GM21737 (cell line): ENCODE measurements around the gene PLA2G5.
"Not testable (repeated sequence)": the region's sequence is repeated elsewhere in the genome, so short reads cannot be mapped to it uniquely, and the experiment has no call there.

ENCODE experiments used
- ATAC-seq: cut with Tn5 transposase; IDR thresholded peaks from one replicate; pipeline ENCODE4 v1.9.1; 2021; ENCODE audit warnings: mild to moderate bottlenecking, moderate library complexity; ENCODE audit not compliant: unreplicated experiment

Gene PLA2G5

GRCh38 chr1:20115479-20115878 lies 45.5 kb downstream of the PLA2G5 start:
- no peak for ATAC-seq

GRCh38 chr1:20115916-20116315 lies 45.9 kb downstream of the PLA2G5 start:
- ATAC-seq, result no peak

DNA sequence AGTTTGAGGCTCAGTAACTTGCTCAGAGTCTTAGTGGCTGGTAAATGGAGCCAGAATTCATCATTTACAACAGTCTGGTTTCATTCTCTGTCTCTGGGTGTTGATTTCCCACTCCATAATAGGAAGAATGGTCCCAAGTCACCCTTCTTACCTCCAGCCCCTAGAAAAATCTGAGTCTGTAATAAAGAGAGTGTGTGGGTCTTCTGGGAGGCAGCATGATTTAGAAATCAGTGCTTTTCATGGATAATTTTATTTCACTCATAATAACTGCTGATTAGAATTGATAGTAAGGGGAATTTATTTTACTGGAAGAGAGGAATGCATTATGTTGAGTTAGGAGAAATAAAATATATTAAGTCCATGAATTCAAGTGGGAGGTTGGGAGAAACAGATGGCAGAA lies 47.2 kb downstream of the PLA2G5 start:
- ATAC-seq, result no peak

DNA sequence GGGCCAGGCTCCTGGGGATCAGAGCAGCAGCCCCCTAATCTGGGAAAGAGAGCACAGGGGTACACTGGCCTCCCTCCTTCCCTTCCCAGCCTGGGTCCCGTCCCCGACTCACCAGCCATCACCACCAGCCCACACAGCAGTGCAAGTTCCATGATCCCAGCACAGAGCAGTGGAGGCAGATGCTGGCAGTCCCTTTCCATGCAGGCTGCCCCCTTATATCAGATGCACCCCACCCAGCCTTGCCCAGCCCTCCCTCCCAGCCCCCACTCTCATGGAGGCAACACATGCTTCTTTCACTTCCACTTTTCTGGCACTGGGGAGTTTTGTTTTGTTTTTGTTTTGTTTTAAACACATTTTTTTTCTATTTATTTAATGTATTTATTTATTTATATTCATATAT lies 49.4 kb downstream of the PLA2G5 start, which contains the start of gene PLA2G2D:
Gene PLA2G2D (minus strand): TSS at position 190 of the 400 bp plus-strand sequence. CDS start 38 bp downstream, at position 152.
- ATAC-seq, result no peak

- ATAC-seq, result no peak
Measured at GRCh38 chr1:20120796-20121195, 50.8 kb downstream of the PLA2G5 start.

- no peak for ATAC-seq
Measured at GRCh38 chr1:20123722-20124455, 53.9 kb downstream of the PLA2G5 start.

- ATAC-seq, result no peak
Measured at GRCh38 chr1:20124456-20125057, 54.6 kb downstream of the PLA2G5 start.

DNA sequence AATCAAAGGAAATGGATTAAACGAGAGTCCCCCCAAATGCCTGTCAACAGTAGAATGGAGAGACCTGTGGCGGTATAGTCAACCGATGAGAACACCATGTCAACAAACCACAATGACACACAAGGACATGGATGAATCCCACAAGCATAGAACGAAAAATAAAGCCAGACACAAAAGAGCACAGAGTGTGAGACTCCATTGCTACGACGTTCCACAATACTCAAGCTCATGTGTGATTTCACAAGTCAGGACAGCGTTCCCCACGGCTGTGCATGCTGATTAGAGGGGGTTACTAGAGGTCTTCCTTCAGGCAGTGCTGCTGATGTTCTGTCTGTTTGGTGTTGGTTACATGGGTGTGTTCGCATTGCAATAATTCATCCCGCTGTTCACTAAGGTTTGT lies 55.1 kb downstream of the PLA2G5 start:
- ATAC-seq, result no peak

- ATAC-seq, result no peak
Measured at GRCh38 chr1:20126041-20126805, 56.2 kb downstream of the PLA2G5 start.

- ATAC-seq, result no peak
Measured at GRCh38 chr1:20126806-20127440, 56.9 kb downstream of the PLA2G5 start.

- ATAC-seq, result not testable (repeated sequence)
Measured at GRCh38 chr1:20130518-20130917, 60.5 kb downstream of the PLA2G5 start.

- ATAC-seq, result no peak
Measured at GRCh38 chr1:20134995-20135394, 65.0 kb downstream of the PLA2G5 start.

GRCh38 chr1:20136249-20136648 lies 66.3 kb downstream of the PLA2G5 start:
- no peak for ATAC-seq

DNA sequence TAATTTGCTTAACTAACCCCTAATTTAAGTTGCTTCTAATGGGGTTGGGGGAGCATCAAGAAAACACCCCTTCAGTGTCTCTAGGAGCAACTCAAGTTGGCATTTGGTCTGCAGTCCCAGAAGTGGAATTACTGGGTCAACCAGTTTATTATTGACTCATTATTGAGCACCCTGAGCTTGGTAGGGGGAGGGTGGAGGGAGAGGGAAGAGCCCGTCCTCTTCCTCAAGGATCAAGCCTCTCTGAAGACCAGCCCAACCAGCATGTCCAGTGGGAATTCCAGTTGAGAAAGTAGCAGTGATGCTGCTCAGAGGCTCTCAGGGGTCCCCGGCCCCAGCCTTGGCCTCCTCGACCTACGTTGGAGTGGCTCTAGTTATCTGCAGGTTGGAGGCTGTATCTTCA lies 67.1 kb downstream of the PLA2G5 start:
- ATAC-seq, result no peak

DNA sequence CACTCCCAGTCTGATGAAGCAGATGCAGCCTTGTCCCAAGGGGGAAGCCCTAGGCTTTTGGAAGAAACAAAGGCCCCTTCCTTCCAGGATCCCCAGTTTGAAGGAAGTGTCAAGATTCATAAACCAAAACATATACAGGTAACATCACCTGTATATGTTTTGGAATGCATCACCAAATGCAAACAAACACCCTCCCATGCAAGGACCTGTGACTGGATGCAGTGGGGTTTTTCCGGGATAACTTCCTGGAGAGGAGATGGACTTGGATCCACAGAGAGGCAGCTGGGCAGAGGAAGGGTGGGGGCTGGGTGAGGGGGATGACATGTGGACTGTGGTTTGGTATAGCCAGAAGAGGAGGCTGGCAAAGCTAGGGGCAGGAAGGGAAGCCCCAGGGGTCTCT lies 67.6 kb downstream of the PLA2G5 start:
- no peak for ATAC-seq

GRCh38 chr1:20138346-20138745 lies 68.4 kb downstream of the PLA2G5 start:
- no peak for ATAC-seq

GRCh38 chr1:20138961-20139550 lies 69.1 kb downstream of the PLA2G5 start, which contains the start of gene PLA2G2F:
PLA2G2F (plus strand) TSS chr1:20139323; CDS start chr1:20139428, 105 bp downstream.
- ATAC-seq, result no peak

- ATAC-seq, result no peak
Measured at GRCh38 chr1:20139776-20140612, 70.0 kb downstream of the PLA2G5 start.

- ATAC-seq, result no peak
Measured at GRCh38 chr1:20141001-20141400, 71.0 kb downstream of the PLA2G5 start.

DNA sequence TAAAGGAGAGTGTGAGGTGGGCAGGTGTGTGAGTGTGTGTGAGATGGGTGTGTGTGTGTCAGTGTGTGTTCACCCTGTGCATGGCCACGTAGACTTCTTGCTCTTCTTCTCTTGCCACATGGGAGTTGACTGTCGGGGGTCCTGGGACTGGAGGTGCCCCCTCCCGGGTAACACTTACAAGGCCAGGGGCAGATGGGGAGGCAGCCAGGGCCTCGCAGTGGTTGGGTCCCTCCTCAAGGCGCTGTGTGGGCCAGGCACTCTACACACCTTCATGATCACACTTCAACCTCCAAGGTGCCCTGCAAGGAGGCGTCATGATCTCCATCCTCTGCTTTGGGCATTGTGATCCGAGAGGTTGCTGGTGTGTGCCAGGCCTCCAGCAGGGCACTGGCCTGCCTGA lies 71.5 kb downstream of the PLA2G5 start:
- ATAC-seq, result no peak
